Left ventricle myocardium inferior (tissue), 1 donor: ENCODE measurements around the gene ZBTB2. TPM values are rescaled to one million over a fixed set of nuclear protein-coding genes. Genes with fewer than 3 reads are reported as not detected.

Experiments used
- DNase-seq: peaks from one replicate; pipeline ENCODE4 v3.0.0-alpha.2; 2020
- H3K27ac ChIP-seq: fragments of 200-600 bp; replicated peaks from 2 replicates; pipeline ENCODE4 v1.8.0; 2021
- H3K27me3 ChIP-seq: fragments of 200-600 bp; 2 replicates; pipeline ENCODE4 v1.8.0; 2021; ENCODE audit warnings: low read depth
- H3K36me3 ChIP-seq: fragments of 200-600 bp; 2 replicates; pipeline ENCODE4 v1.8.0; 2021
- H3K4me1 ChIP-seq: fragments of 200-600 bp; 2 replicates; pipeline ENCODE4 v1.8.0; 2021
- H3K4me3 ChIP-seq: fragments of 200-600 bp; 2 replicates; pipeline ENCODE4 v1.8.0; 2021; ENCODE audit warnings: mild to moderate bottlenecking, moderate library complexity
- H3K9me3 ChIP-seq: fragments of 200-600 bp; replicated peaks from 2 replicates; pipeline ENCODE4 v1.8.0; 2021
- intact Hi-C: fragments of 100-400 bp; cut with micrococcal nuclease; formaldehyde crosslinking; loops from one replicate; pipeline ENCODE4 v1.11.0; 2022
- total RNA-seq: library from RNA; stranded (reverse); fragmentation: NEBNext Ultra II Directional; extraction: Animal tissue kit (Norgen Biotek cat#: 25700); gene quantifications from one replicate; pipeline ENCODE4 v1.2.1, GENCODE V29; 2021
- TF ChIP-seq, protein P1 (sequence below): fragments of 200-600 bp; IDR thresholded peaks from 2 replicates; pipeline ENCODE4 v1.8.0; 2021; ENCODE audit warnings: antibody characterized with exemption, mild to moderate bottlenecking, borderline replicate concordance
- donor health status: DM: no; HTN: yes; CAD: no; lungs with severe emphysema.

Gene ZBTB2
- total RNA-seq, 1 donor from 2014 or later = 4.6 TPM

DNA sequence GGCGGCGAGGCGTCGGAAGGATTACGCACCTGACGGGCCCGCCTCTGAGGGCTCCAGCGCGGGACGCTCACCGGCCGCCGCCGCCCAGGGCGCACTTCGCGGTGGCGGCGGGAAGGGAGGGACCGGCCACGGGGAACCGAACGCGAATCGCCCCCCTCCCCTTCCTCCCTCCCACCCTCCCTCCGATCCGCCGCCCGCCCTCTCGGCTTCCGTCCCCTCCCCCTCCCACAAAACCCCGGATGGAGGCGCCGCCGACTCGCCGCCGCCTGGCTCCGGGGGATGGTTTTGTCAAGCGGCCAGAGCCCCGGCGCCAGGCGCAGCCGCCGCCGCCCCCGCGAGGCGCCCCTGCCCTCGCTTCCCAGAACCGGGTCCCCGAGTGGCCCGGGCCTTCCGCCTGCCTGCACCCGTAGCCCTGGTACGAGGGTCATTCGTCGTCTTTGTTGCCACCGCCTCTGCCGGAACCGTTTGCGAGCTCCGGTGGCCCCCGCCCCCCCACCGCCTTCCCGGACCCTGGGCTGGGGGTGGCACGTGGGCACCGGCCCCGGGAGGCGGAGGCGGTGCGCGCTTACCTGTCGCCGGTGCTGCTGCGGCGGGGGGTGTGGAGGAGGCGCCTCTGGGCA, 398 bp downstream of the ZBTB2 start:
- peak; percentile 82 for DNase-seq
- Histone ChIP-seq H3K9me3 (no peaks in the 10 kb centered on the region), H3K36me3 (no peaks in the 10 kb centered on the region), H3K4me3 (peak overlapping the region; percentile 96), H3K27me3 (no peaks in the 10 kb centered on the region), H3K4me1 (peaks cover 75% of the 10 kb centered on the region), H3K27ac (peak overlapping the region; percentile 100)
- TF ChIP-seq, protein P1, sequence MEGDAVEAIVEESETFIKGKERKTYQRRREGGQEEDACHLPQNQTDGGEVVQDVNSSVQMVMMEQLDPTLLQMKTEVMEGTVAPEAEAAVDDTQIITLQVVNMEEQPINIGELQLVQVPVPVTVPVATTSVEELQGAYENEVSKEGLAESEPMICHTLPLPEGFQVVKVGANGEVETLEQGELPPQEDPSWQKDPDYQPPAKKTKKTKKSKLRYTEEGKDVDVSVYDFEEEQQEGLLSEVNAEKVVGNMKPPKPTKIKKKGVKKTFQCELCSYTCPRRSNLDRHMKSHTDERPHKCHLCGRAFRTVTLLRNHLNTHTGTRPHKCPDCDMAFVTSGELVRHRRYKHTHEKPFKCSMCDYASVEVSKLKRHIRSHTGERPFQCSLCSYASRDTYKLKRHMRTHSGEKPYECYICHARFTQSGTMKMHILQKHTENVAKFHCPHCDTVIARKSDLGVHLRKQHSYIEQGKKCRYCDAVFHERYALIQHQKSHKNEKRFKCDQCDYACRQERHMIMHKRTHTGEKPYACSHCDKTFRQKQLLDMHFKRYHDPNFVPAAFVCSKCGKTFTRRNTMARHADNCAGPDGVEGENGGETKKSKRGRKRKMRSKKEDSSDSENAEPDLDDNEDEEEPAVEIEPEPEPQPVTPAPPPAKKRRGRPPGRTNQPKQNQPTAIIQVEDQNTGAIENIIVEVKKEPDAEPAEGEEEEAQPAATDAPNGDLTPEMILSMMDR = no peak
- intact Hi-C loops = no loop called here

DNA sequence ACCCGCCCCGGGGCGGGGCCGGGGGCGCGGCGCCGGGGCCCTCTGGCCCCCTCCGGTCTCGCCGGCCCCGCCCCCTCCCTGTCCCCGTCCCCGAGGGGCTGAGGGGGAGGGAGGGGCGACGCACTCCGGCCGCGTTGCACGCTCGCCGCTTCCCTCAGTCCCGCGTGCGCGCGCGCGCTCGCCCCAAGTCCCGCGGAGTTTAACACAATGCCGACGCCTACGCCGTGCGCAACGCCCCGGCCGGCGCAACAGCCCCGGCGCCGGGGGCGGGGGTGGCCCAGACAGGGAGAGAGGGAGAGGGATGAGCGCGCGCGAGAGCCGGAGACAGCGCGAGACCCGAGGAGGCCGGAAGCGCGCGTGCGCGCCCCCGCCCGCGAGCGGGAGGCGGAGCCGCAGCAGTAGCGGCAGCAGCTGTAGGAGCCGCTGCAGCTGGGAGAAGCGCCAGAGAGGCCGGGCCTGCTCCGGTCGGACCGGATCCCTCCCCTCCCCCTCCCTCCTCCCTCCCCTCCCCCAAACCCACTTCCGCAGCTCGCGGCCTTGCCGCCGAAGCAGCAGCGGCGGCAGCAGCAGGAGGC, 996 bp downstream of the ZBTB2 start:
- H3K4me3 ChIP-seq = peak overlapping the region; percentile 96
- peak; percentile 98 for DNase-seq
- H3K4me1 ChIP-seq = peaks cover 71% of the 10 kb centered on the region
- H3K27ac ChIP-seq = peak overlapping the region; percentile 100
- no peaks in the 10 kb centered on the region for H3K27me3 ChIP-seq
- H3K9me3 ChIP-seq = no peaks in the 10 kb centered on the region
- H3K36me3 ChIP-seq = no peaks in the 10 kb centered on the region
- intact Hi-C loops = no loop called here
- TF ChIP-seq, protein P1 = peak; percentile 10

DNA sequence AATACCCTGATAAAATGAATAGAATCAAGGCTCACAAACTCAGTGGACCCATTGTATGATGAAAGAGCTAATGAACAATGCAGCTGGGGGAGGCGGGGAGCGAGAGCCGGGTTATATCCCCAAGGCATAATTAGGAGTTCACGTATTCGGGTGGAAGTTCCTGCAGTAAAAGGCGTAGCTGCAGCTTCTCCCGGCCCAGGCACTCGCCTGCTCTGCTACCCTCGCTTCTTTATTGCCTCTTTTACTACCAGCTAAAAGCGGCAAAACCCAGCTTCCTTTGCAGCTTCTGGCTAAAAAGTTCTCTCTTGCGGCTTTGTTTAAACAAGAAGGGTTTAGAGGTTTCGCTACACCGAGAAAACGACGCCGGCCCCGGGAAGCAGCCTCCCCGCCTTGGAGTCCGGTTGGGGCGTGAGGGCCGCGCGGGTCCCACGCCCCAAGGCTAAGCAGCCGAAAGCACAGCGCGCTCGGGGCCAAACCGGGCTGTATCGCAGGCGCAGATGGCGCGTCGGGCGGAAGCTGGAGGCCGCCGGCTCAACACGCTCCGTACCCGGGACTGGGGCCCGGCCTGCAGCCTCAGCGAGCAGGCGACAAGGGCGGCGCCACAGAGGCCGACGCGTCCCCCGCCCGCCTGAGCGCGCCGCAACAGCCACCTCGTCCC, 1.6 kb downstream of the ZBTB2 start:
- H3K27ac ChIP-seq = peak overlapping the region; percentile 100
- peak; percentile 70 for DNase-seq
- peak overlapping the region; percentile 96 for H3K4me3 ChIP-seq
- H3K9me3 ChIP-seq = no peaks in the 10 kb centered on the region
- H3K4me1 ChIP-seq = peaks cover 71% of the 10 kb centered on the region
- no peaks in the 10 kb centered on the region for H3K27me3 ChIP-seq
- intact Hi-C loops = no loop called here
- H3K36me3 ChIP-seq = no peaks in the 10 kb centered on the region
- TF ChIP-seq, protein P1 = no peak

GRCh38 chr6:151388997-151389617, 2.3 kb downstream of the ZBTB2 start:
- intact Hi-C loops = no loop called here
- TF ChIP-seq, protein P1 = no peak
- Histone ChIP-seq H3K27ac (peak overlapping the region; percentile 100), H3K9me3 (no peaks in the 10 kb centered on the region), H3K4me1 (peaks cover 71% of the 10 kb centered on the region), H3K36me3 (no peaks in the 10 kb centered on the region), H3K4me3 (peak overlapping the region; percentile 96), H3K27me3 (no peaks in the 10 kb centered on the region)
- no peak for DNase-seq

DNA sequence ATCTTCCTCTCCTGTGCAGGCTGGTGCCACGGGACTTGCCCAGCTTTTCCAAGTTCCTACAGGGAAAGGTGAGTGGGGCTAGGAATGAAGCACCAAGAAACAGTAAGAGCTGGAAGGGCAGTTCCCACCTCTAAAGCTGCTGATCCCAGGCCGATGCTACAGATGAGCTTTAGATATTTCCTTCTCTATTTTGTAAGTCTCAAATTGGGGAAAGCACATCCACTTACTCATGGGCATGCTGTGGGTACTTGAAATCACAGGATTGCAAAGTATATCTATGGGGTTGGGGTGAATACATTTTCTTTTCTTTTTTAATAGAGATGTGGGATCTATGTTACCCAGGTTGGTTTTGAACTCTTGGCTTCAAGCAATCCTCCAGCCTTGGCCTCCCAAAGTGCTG, 3.1 kb downstream of the ZBTB2 start:
- DNase-seq = no peak
- Histone ChIP-seq H3K4me1 (peaks cover 62% of the 10 kb centered on the region), H3K36me3 (no peaks in the 10 kb centered on the region), H3K27ac (peak overlapping the region; percentile 100), H3K27me3 (no peaks in the 10 kb centered on the region), H3K9me3 (no peaks in the 10 kb centered on the region), H3K4me3 (no peak overlapping the region)
- TF ChIP-seq, protein P1 = no peak
- intact Hi-C loops = no loop called here
